NOMO-1 treated with DMSO at 0.1 percent for 48 hours (cell line): Measurements from ENCODE around the gene INO80D.
A peak's percentile ranks its signal among the peaks of the same experiment; 100 is the strongest.
"Not testable (repeated sequence)": the region's sequence is repeated elsewhere in the genome, so short reads cannot be mapped to it uniquely, and the experiment has no call there.

Experiments used
- DNase-seq: peaks from one replicate; lab custom pipeline; 2025; ENCODE audit not compliant: unreplicated experiment; lab: John Stamatoyannopoulos, UW

The INO80D gene

GRCh38 chr2:206031162-206031784 lies 54.7 kb downstream of the INO80D start:
- peak; percentile 4 for DNase-seq

GRCh38 chr2:206028101-206028500 lies 57.9 kb downstream of the INO80D start:
- no peak for DNase-seq

- no peak for DNase-seq
Measured at GRCh38 chr2:206023183-206023582, 62.8 kb downstream of the INO80D start.

- DNase-seq = no peak
Measured at GRCh38 chr2:206020171-206020570, 65.8 kb downstream of the INO80D start.

- not testable (repeated sequence) for DNase-seq
Measured at GRCh38 chr2:206015746-206016145, 70.2 kb downstream of the INO80D start.

GRCh38 chr2:206011795-206012194 lies 74.2 kb downstream of the INO80D start:
- no peak for DNase-seq

GRCh38 chr2:206011018-206011614 lies 74.9 kb downstream of the INO80D start:
- DNase-seq = no peak

- no peak for DNase-seq
Measured at GRCh38 chr2:206004004-206004693, 81.8 kb downstream of the INO80D start.

GRCh38 chr2:206002440-206002839 lies 83.5 kb downstream of the INO80D start:
- DNase-seq = no peak

GRCh38 chr2:206001912-206002311 lies 84.1 kb downstream of the INO80D start:
- DNase-seq = no peak

- DNase-seq = no peak
Measured at GRCh38 chr2:206000776-206001175, 85.2 kb downstream of the INO80D start.

GRCh38 chr2:205998583-205998982 lies 87.4 kb downstream of the INO80D start:
- DNase-seq = peak; percentile 7

- DNase-seq = peak; percentile 42
Measured at GRCh38 chr2:205996161-205996560, 89.8 kb downstream of the INO80D start.

- DNase-seq = no peak
Measured at GRCh38 chr2:205995260-205995659, 90.7 kb downstream of the INO80D start.

GRCh38 chr2:205994344-205994743 lies 91.6 kb downstream of the INO80D start:
- no peak for DNase-seq

- no peak for DNase-seq
Measured at GRCh38 chr2:205990104-205990503, 95.9 kb downstream of the INO80D start.

- DNase-seq = no peak
Measured at GRCh38 chr2:205989271-205990071, 96.5 kb downstream of the INO80D start.

GRCh38 chr2:205988681-205989080 lies 97.3 kb downstream of the INO80D start:
- DNase-seq = not testable (repeated sequence)

GRCh38 chr2:205988274-205988673 lies 97.7 kb downstream of the INO80D start:
- no peak for DNase-seq

- not testable (repeated sequence) for DNase-seq
Measured at GRCh38 chr2:205986334-205986733, 99.6 kb downstream of the INO80D start.

- no peak for DNase-seq
Measured at GRCh38 chr2:205984381-205984780, 101.6 kb downstream of the INO80D start.
